Measurements from ENCODE around the gene ARHGEF16.

Gene ARHGEF16

GRCh38 chr1:3453891-3454810 lies at the start of gene ARHGEF16:
ARHGEF16 (plus strand) TSS chr1:3454665; CDS start chr1:3463085, 8,420 bp downstream.
- in situ Hi-C loops (cut with MboI; ENCODE audit: low sequenced_read_pairs): no loop called here

DNA sequence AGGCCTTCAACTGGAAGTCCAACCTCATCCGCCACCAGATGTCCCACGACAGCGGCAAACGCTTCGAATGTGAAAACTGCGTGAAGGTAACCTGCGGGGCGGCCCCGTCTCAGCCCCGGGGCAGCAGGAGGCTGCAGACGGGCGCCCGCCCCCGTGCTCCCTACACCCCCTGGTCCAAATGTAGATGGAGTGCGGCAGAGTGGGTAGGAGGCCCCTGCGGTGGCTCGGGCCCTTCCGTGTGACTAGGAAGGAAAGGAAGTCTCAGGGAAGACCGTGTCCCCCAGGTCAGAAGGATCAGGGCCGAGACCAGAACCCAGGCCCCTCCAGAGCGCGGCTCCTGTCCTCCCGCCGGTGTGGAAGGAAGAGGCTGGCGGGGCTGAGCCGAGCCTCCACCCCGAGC lies 49.7 kb upstream of the ARHGEF16 start:
- in situ Hi-C loops (cut with MboI; ENCODE audit: low sequenced_read_pairs): no loop called here

DNA sequence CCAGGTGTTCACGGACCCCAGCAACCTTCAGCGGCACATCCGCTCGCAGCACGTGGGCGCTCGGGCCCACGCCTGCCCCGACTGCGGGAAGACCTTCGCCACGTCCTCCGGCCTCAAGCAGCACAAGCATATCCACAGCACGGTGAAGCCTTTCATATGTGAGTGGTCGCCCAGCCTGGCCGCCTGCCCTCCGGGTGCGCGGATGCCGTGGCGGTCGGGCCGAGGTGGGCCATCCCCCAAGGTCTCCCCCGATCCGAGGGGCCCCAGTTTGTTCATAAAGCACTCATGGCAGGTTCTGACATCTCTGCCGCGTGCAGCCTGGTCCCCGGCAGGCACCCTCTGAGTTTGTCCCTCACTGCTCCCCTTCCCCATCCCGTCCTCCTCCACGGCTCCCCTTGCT lies 49.0 kb upstream of the ARHGEF16 start:
- in situ Hi-C loops (cut with MboI; ENCODE audit: low sequenced_read_pairs): no loop called here

- in situ Hi-C loops (cut with MboI; ENCODE audit: low sequenced_read_pairs): no loop called here
These were observed 48.2 kb upstream of the ARHGEF16 start for GRCh38 chr1:3405974-3406867.

DNA sequence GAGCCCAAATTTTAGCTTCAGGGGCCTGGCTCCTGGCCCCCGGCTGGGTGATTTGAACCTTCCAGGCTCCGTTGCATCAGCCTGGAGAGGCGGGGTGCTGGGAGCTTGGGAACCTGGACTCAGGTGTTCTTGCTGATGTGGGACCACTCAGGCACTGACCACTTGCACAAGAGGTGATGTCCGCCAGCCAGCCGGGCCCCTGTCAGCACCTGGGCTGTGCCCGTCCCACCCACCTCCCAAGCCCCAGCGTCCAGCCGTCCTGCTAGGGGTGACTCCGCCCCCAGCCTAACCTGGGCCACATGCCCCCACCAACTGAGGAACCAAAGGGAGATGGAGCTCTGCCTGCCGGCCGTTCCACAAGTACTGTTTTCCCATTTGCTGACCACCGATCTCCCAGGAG lies 47.4 kb upstream of the ARHGEF16 start:
- in situ Hi-C loops (cut with MboI; ENCODE audit: low sequenced_read_pairs): no loop called here

GRCh38 chr1:3408751-3409266 lies 45.7 kb upstream of the ARHGEF16 start:
- in situ Hi-C loops (cut with MboI; ENCODE audit: low sequenced_read_pairs): no loop called here

DNA sequence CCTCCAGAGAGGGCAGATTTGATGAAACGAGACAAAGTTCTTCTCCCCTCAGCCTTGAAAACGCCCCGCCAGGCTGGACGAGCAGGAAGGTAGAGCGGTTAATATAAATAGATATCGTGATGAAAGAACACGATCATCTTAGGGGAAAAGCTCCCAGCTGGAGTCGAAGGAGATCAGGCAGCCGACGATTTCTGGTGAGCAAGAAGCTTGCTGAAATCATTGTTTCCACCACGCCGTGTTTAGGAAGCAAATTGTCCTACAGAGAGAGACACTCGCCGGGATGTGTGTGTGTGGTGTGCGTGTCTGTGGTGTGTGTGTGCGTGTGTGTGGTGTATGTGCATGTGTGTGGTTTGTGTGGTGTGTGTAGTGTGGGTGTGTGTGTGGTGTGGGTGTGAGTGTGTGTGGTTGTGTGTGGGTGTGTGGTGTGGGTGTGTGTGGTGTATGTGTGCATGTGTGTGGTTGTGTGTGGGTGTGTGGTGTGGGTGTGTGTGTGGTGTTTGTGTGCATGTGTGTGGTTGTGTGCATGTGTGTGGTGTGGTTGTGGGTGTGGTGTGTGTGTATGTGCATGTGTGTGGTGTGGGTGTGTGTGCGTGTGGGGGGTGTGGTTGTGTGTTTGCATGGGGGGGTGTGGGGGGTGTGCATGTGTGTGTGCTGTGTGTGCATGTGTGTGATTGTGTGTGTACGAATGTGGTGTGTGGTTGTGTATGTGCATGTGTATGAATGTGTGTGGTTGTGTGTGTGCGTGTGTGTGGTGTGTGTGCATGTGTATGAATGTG lies 44.9 kb upstream of the ARHGEF16 start:
- in situ Hi-C loops (cut with MboI; ENCODE audit: low sequenced_read_pairs): no loop called here

DNA sequence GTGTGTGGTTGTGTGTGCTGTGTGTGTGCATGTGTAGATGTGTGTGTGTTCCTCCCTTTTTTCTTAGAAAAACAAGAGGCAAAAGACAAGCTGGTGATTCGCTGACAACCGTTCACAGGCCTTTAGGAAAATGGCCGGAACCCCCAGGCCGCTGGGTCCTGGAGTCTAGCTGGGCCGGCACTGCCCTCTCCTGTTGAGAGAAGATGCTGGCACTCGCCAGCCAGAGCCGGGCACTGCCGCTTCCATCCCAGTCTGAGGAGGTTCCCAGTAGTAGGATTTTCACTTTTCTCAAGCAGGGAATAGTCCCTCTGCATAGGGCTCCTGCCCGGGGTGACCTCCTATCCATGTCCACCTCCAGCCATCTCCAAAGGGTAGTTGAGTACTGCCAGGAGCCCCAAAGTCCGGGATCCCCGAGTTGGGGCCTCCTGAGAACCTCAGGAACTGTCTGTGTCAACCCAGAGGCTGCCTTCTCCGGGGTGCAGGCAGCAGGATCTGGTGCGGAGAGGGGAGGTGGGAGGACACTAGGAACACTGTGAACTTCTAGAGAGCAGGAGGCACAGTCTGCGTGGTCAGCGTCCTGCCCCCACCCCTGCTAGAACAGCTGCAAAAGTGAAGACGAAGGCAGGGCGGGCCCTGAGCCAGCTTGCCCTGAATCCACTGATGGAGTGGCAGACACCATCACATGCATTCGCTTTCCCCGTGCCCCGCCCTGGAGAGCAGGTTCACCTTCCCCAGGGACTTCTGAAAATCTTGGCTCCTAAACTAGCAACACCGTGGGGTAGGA lies 44.1 kb upstream of the ARHGEF16 start:
- in situ Hi-C loops (cut with MboI; ENCODE audit: low sequenced_read_pairs): no loop called here

- in situ Hi-C loops (cut with MboI; ENCODE audit: low sequenced_read_pairs): no loop called here
These were observed 42.7 kb upstream of the ARHGEF16 start for GRCh38 chr1:3411806-3412205.

DNA sequence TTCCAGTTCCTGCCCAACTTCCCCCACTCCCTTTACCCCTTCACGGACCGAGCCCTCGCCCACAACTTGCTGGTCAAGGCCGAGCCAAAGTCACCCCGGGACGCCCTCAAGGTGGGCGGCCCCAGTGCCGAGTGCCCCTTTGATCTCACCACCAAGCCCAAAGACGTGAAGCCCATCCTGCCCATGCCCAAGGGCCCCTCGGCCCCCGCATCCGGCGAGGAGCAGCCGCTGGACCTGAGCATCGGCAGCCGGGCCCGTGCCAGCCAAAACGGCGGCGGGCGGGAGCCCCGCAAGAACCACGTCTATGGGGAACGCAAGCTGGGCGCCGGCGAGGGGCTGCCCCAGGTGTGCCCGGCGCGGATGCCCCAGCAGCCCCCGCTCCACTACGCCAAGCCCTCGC lies 42.1 kb upstream of the ARHGEF16 start:
- in situ Hi-C loops (cut with MboI; ENCODE audit: low sequenced_read_pairs): no loop called here

DNA sequence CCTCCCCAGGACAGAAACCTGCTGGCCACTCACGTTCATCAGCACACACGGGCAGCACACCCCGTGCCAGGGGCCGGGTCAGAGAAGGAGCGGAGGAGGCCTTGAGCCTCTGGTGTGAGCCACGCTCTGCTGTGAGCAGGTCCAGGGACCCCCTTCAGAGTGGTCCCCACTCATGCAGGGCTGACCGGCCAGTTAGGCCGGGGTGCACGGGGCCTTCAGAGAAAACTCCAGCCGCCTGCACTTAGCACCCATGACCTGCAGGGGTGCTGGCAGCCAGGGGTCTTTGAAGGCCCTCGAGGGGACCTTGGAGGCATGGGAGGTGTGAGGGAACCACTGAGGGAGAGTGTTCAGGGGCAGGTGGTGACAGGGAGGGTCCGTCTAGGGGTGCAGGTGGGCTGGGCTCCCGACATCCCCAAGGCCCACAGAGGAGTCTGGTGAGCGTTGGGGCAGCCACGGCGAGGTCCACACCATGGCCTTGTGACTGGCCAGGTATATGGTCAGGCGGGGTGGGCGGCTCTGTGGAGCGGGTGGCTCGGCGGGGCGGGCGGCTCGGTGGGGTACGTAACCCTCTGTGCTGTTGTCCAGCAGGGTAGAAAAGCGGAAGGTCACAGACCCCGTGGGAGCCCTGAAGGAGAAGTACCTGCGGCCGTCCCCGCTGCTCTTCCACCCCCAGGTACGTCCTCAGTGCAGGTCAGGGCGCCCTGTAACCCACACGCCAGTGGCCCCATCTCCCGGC lies 40.3 kb upstream of the ARHGEF16 start:
- in situ Hi-C loops (cut with MboI; ENCODE audit: low sequenced_read_pairs): no loop called here

- in situ Hi-C loops (cut with MboI; ENCODE audit: low sequenced_read_pairs): no loop called here
These were observed 39.0 kb upstream of the ARHGEF16 start for GRCh38 chr1:3415260-3416090.

DNA sequence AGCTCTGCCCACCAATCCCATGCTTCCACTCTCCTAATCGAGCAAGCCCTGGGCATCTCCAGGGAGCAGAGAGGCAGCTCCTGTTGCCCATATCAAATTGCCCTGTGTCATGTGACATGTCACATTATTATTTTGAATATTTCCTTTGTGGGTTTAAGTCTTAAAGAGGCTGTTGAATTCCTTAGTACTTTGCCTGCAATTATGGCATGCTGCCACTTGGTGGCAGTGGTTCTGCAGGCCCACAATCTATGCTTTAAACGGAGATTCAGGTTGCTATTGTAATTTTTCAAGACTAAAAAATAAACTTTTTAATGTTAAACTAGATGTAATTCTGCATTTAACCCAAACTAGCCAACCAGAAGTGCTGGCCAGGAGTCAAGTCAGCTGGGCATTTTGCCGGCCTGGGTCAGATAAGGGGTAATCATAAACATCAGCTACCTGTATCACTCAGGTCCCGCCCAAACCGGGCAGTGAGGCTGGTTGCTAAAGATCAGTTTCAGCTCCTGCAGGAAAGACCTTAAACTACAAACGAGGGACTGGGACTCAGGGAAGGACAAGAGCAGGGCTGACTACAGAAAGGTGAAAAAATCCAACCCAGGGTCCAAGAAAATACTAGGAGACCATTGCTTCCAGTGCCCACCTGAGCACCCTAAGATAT lies 37.3 kb upstream of the ARHGEF16 start:
- in situ Hi-C loops (cut with MboI; ENCODE audit: low sequenced_read_pairs): no loop called here

GRCh38 chr1:3417934-3418333 lies 36.5 kb upstream of the ARHGEF16 start:
- in situ Hi-C loops (cut with MboI; ENCODE audit: low sequenced_read_pairs): no loop called here

DNA sequence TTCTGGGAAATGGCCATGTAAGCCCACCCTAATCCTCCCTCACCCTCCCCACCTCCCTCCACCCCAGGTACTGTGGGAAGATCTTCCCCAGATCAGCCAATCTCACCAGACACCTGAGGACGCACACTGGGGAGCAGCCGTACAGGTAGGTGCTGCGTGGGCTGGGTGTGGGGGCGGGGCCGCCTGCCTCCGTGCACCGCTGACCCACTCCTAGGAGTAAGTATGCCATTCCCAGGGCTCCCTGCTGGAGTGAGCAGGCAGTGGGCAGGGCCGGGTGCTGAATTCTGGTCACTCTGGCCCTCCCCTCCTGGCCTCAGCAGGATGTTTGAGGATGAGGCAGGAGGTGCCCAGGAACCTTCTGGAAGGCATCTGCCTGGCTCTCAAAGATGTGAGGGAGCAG lies 35.9 kb upstream of the ARHGEF16 start:
- in situ Hi-C loops (cut with MboI; ENCODE audit: low sequenced_read_pairs): no loop called here

DNA sequence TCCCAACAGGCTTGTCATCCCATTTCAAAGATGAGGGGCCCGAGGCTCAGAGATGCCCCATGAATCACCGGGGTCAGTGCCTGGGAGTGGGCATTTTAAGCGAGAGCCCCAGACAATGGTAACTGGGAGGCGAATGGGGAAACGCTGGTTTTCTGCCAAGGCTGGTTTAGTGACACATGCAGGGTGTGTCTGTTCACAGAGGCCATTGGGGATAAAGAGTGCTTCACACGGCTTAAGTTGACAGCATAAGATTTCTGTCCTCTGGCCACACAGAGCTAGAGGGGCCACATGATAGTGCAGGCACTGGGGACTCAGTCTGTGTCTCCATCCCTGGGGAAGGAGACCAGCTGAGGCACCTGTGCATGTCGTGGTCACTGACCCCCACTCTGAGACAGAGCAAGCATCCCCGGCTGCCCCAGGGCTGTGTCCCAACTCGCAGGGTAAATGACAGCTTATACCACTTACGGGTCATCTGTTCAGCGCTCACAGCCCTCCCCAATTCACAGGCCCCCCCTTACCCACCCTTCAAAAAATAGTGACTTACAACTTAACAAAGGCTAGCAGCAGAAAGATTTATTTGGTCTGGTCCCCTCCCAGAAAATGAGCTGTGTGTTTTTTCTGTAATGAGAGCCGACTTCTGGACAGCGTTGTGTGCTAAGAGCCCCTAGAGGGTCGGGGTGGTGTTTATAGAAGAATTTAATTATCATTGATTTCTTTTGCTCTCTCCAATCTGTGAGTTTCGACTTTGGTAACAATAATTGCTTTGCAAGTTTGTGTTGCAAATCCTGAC lies 34.9 kb upstream of the ARHGEF16 start:
- in situ Hi-C loops (cut with MboI; ENCODE audit: low sequenced_read_pairs): no loop called here

Measured in hTERT RPE-1 (cell line).